Large intestine (tissue), 3 donors: ENCODE measurements around the gene NEDD8. TPM values are rescaled to one million over a fixed set of nuclear protein-coding genes. Genes with fewer than 3 reads are reported as not detected.

Experiments used
- DNase-seq, 2 donors: peaks; one replicate each; pipeline versions ENCODE4 v3.0.0 to v3.0.0-alpha.2; 2013
- H3K27ac ChIP-seq: one replicate; pipeline ENCODE4 v1.5.1; 2013; ENCODE audit warnings: low read length
- H3K27me3 ChIP-seq: 2 replicates; pipeline ENCODE4 v1.6.1; 2013; ENCODE audit warnings: low read length; ENCODE audit not compliant: control insufficient read depth, insufficient read depth
- H3K36me3 ChIP-seq: 2 replicates; pipeline ENCODE4 v1.6.1; 2013; ENCODE audit warnings: low read length; ENCODE audit not compliant: control insufficient read depth, insufficient read depth
- H3K4me1 ChIP-seq: one replicate; pipeline ENCODE4 v1.6.1; 2013; ENCODE audit warnings: low read length; ENCODE audit not compliant: control insufficient read depth, insufficient read depth
- H3K4me3 ChIP-seq: one replicate; pipeline ENCODE4 v1.5.1; 2013; ENCODE audit warnings: low read length
- H3K9me3 ChIP-seq: one replicate; pipeline ENCODE4 v1.6.1; 2013; ENCODE audit warnings: mild to moderate bottlenecking, low read depth, low read length, moderate library complexity; ENCODE audit not compliant: control insufficient read depth
- WGBS: methylation state at CpG from one replicate; pipeline ENCODE4 v1.1.5; 2013; ENCODE audit warnings: low lambda C conversion rate; ENCODE audit not compliant: insufficient coverage; 5-methylcytosine and 5-hydroxymethylcytosine counted together
- polyA plus RNA-seq: library from polyadenylated mRNA; unstranded; fragments of 120-200 nt; gene quantifications from one replicate; pipeline ENCODE4 v1.2.1, GENCODE V29; 2013

Gene NEDD8
- polyA plus RNA-seq, 1 donor, result 194 TPM

DNA sequence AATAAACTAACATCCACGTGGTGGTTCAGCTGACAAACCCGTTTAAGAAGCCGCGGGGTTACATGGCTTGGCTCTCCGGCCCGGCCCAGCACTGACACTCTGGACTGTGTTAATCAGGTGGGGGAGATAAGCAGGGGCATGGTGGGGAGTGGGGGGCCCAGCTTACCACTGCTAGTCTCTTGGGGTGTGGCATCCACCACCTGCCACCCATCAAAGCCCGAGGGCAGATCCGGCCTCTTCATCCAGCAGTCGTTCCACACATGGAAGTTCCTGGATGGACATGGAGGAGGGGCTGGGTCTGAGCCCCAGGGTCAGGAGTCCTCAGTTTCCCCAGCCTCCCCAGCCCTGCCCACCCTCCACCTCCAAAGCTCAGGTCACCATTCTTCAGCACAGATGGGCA, 26.0 kb upstream of the NEDD8 start:
- no peak overlapping the region for H3K27ac ChIP-seq
- no peak overlapping the region for H3K4me3 ChIP-seq
- no CpG with 5 or more reads among the region's 9 CpGs for WGBS
- no peaks in the 10 kb centered on the region for H3K27me3 ChIP-seq
- DNase-seq, result peak in 1 of 2 donors; percentile 42
- no peaks in the 10 kb centered on the region for H3K9me3 ChIP-seq
- peaks cover 5% of the 10 kb centered on the region for H3K36me3 ChIP-seq
- no peaks in the 10 kb centered on the region for H3K4me1 ChIP-seq

DNA sequence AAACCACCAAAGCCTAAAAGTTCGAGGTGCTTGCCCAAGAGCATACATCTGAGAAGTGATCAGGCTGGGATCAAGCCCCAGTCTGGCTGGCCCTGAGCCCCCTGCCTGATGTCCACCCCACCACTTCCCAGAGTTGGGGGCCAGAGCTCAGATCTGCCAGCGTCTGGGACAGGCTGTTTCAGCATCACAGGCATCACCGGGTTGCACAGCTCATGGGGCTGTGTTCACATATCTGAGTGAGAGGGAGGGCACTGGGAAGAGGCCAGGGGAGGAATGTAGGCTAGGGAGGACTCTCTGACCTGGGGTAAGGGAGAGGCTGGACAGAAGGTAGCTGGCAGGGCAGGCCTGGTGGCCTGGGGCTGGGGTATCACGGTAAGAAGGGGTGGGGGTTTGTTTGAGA, 24.8 kb upstream of the NEDD8 start:
- no peak for DNase-seq
- Histone ChIP-seq H3K9me3 (no peaks in the 10 kb centered on the region), H3K27me3 (no peaks in the 10 kb centered on the region), H3K36me3 (peaks cover 5% of the 10 kb centered on the region), H3K27ac (no peak overlapping the region), H3K4me1 (peaks cover 11% of the 10 kb centered on the region), H3K4me3 (no peak overlapping the region)
- WGBS, result no CpG with 5 or more reads among the region's 4 CpGs

DNA sequence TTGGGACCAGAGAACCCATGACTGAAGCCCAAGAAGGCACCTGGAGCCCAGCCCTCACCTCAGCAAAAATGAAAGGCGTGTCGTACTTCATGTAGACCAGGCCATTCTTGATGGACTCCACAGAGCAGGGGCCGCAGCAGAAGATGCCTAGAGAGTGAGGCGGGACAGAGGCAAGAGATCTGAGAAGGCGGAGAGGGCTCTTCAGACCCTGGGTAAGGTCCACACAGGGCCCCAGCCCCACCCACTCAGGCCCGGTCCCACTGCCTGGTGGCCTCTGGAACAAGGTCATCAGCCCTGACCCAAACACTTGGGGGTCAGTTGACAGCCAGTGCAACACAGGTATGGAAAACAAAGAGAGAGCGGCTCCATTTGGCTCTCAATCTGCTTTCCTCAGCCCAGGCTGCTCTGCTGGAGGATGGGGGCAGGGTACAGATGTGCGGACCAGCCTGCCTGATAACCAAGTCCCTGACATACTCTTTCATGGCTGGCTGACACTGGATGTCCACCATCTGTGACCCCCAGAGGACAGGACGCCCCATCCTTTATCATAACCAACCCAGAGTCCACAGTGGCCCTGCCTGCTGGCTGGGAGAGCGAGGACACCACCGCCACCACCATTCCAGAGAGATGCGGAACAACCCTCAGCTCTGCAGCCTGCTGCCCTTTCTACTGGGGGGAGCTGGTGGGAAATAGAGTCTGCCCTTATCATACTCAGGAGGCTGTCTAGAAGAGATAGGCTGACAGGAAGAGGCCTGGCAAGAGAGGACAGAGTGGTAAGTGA, 24.0 kb upstream of the NEDD8 start:
- H3K36me3 ChIP-seq, result peaks cover 5% of the 10 kb centered on the region
- no peaks in the 10 kb centered on the region for H3K27me3 ChIP-seq
- H3K4me1 ChIP-seq, result peaks cover 12% of the 10 kb centered on the region
- H3K4me3 ChIP-seq, result no peak overlapping the region
- no CpG with 5 or more reads among the region's 12 CpGs for WGBS
- no peak overlapping the region for H3K27ac ChIP-seq
- DNase-seq, result peak in 1 of 2 donors; percentile 42
- no peaks in the 10 kb centered on the region for H3K9me3 ChIP-seq

DNA sequence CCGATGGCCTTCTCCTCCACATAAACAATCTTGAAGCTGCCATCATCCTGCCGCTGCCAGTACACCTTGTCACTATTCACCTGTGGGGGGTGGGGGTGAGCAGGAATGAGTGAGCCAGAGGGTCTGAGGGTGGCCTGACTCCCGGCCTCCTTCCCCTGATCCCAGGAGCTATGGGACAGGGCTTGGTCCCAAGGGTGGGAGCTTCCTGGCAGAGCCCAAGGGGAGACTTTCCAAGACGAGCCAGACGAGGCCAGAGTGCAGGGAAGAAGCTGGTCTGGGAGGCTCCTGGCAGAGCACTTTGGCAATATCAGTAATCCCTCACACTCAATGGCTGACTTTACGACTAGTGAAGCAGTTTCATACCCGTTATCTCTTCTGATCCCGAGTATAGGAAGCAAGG, 23.3 kb upstream of the NEDD8 start:
- Histone ChIP-seq H3K27me3 (no peaks in the 10 kb centered on the region), H3K4me3 (no peak overlapping the region), H3K4me1 (peaks cover 12% of the 10 kb centered on the region), H3K27ac (no peak overlapping the region), H3K9me3 (no peaks in the 10 kb centered on the region), H3K36me3 (peaks cover 5% of the 10 kb centered on the region)
- WGBS, result no CpG with 5 or more reads among the region's 8 CpGs
- DNase-seq, result no peak

DNA sequence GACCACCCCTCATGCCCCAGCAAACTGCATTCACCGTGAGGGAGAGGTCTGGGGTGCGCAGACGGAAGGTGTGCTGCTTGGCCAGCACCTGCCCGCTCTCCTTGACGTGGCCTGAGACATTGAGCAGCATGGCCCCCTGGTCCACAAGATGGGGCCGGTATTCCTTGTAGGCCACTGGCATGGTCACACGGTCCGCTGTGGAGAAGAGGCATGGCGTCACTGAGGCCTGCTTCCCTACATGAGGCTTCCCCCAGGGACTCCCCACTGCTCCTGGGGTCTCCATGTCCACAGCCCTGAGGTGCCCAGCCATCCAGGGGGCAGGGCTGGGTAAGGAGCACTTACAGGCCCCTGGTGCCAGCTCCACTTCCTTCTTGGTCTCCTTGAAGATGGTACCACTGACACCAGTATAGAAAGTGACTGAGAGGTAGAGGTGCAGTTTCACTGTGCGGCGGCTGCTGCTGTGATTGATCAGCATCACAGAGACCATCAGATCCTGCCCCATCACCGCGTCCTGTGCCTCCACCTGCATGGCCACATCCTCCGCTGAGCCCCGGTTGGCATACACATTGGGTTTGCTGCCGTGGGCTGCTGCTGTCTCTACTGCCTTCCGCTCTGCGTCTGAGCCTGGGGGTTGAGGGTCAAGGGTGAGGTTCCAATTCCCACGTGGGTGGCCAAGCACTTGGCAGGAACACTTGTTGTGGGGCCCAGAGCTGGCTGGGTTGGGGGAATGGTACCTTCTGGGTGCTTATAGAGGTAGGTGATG, 22.6 kb upstream of the NEDD8 start:
- H3K27me3 ChIP-seq, result no peaks in the 10 kb centered on the region
- H3K36me3 ChIP-seq, result peaks cover 5% of the 10 kb centered on the region
- H3K27ac ChIP-seq, result no peak overlapping the region
- no CpG with 5 or more reads among the region's 19 CpGs for WGBS
- peaks cover 12% of the 10 kb centered on the region for H3K4me1 ChIP-seq
- no peak overlapping the region for H3K4me3 ChIP-seq
- no peaks in the 10 kb centered on the region for H3K9me3 ChIP-seq
- DNase-seq, result no peak

DNA sequence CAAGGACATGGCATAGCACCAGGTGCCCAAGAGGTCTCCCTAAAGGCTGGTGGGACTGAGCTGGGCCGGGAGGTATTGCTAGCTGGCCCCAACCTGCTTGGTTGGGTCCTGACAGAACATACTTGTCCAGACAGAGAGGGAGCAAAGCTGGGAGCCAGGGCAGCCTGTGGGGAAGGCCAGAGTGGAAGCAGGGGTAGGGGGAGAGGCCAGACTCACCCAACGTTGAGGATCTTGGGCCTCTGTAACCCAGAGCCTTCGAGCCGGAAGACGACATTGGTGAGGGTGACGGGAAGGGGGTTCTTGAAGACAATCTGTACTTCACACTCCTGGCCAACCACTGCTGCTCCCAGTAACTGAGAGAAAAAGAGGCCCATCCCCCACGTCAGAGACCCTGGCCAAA, 21.8 kb upstream of the NEDD8 start:
- Histone ChIP-seq H3K9me3 (no peaks in the 10 kb centered on the region), H3K27ac (no peak overlapping the region), H3K27me3 (no peaks in the 10 kb centered on the region), H3K36me3 (peaks cover 5% of the 10 kb centered on the region), H3K4me1 (peaks cover 12% of the 10 kb centered on the region), H3K4me3 (no peak overlapping the region)
- WGBS, result no CpG with 5 or more reads among the region's 7 CpGs
- DNase-seq, result no peak

DNA sequence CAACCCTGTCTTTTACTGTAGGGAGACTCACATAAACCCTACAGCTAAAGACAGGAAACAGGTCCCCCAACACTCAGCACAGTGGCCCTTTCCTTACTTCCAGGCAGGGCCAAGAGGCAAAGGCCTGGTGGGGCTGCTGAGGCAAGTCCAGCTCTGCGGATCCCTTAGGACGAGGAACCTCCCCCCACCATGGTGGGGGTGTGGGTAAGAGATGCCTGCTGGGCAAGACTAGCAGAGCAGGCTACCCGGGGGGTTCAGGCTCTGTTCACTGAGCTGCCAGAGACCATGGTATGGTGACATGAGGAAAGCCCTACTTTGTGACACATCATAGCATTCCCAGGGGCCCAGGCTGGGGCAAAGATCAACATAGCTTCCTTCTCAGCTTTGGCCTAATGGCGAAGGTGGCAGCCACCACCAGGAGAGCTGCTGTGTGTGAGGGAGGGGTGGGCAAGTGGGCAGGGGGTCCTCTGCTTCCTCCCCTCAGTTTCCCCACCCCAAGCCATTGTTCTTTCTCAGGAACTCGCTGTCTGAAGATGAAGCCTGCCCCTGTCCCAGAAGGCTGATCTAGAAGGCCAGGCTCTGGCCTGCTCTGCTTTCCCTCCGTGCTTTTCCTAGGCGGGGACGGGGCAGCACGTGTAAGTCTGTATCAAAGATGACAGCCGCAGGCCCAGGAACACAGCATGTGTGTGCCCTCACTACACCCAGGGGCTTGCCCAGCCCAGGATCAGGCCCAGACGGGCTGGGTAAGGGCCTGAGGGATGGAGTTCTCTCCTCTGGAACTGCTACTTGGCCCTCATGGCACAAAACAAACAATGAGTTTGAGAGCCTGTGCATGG, 20.3 kb upstream of the NEDD8 start:
- no CpG with 5 or more reads among the region's 11 CpGs for WGBS
- H3K27me3 ChIP-seq, result no peaks in the 10 kb centered on the region
- H3K27ac ChIP-seq, result no peak overlapping the region
- no peaks in the 10 kb centered on the region for H3K9me3 ChIP-seq
- peak; percentile 55 to 75 for DNase-seq
- peaks cover 5% of the 10 kb centered on the region for H3K36me3 ChIP-seq
- H3K4me1 ChIP-seq, result peaks cover 12% of the 10 kb centered on the region
- H3K4me3 ChIP-seq, result no peak overlapping the region

DNA sequence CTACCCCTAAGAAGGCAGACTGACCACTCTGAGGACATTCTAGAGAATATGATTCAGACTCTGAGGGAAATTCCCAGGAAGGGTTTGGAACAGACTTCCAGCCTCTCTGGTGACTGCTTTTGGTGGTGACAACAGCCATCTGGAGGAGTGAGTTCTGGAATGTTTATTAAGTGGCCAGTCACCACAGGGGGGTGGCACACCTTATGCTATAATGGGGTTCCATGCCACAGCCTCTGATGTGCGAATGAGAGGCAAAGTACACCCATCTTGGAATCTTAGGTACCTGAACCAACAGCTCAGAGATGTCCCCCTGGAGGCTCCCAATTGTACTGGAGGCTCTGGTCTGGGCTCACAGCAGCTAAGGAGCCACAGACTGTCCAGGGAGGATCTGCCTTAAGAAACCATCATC, 19.7 kb upstream of the NEDD8 start:
- peaks cover 5% of the 10 kb centered on the region for H3K36me3 ChIP-seq
- peaks cover 13% of the 10 kb centered on the region for H3K4me1 ChIP-seq

DNA sequence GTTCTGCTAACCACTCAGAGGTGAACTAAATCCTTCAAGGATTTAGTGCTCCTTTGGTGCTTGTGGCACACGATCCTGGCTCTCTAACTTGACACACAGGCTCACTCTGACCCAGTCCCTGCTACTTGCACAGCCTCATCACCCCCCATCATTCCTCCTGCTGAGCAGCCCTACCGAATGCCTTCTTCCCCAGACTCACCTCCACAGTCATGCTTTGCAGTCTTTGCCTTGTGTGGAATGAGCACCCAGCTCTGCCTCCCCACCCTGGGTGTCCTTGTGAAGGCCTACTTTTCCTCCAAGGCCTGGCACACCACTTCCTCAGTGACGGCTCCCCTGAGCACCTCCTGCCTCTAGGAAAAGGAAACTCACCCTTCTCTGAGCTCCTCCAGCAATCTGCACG, 18.2 kb upstream of the NEDD8 start:
- peaks cover 5% of the 10 kb centered on the region for H3K36me3 ChIP-seq
- WGBS, result 55% methylated on average over 2 of the region's 4 CpGs
- no peak overlapping the region for H3K4me3 ChIP-seq
- no peaks in the 10 kb centered on the region for H3K27me3 ChIP-seq
- H3K27ac ChIP-seq, result no peak overlapping the region
- no peak for DNase-seq
- no peaks in the 10 kb centered on the region for H3K9me3 ChIP-seq
- peaks cover 17% of the 10 kb centered on the region for H3K4me1 ChIP-seq

More for the DNA sequence above, 19.7 kb upstream of the NEDD8 start:
- Histone ChIP-seq H3K4me3 (no peak overlapping the region), H3K9me3 (no peaks in the 10 kb centered on the region), H3K27me3 (no peaks in the 10 kb centered on the region), H3K27ac (no peak overlapping the region)
- DNase-seq, result no peak
- WGBS, result no CpG with 5 or more reads among the region's 1 CpG
